Natural killer cell (primary cell): ENCODE results near the gene KXD1. TPM values are rescaled to one million over a fixed set of nuclear protein-coding genes. Genes with fewer than 3 reads are reported as not detected.
A peak's percentile ranks its signal among the peaks of the same experiment; 100 is the strongest.

Source experiments
- ATAC-seq, 3 donors: fragments of 150-1000 bp in 2 of 3; fragments of 200-7000 bp in 1 of 3; cut with Tn5 transposase; 1 replicate in 1 of 3; 2 replicates in 2 of 3; pipeline ENCODE4 v1.10.0; 2021; ENCODE audit warnings: mild to moderate bottlenecking in 2 of 3, moderate library complexity in 2 of 3
- DNase-seq, 2 donors: peaks; one replicate each; pipeline versions ENCODE4 v3.0.0 to v3.0.0-alpha.2; 2013 to 2021; ENCODE audit warnings: mixed read lengths in 1 of 2
- H3K27ac ChIP-seq: one replicate; pipeline ENCODE4 v1.5.1; 2013; ENCODE audit warnings: mild to moderate bottlenecking, low read length
- H3K27me3 ChIP-seq: one replicate; pipeline ENCODE4 v1.6.1; 2013; ENCODE audit warnings: low read length; ENCODE audit not compliant: control insufficient read depth, insufficient read depth
- H3K36me3 ChIP-seq: one replicate; pipeline ENCODE4 v1.6.1; 2013; ENCODE audit warnings: low read length; ENCODE audit not compliant: control insufficient read depth, insufficient read depth
- H3K4me1 ChIP-seq: one replicate; pipeline ENCODE4 v1.6.1; 2013; ENCODE audit warnings: low read length; ENCODE audit not compliant: control insufficient read depth, insufficient read depth
- H3K4me3 ChIP-seq: one replicate; pipeline ENCODE4 v1.5.1; 2013; ENCODE audit warnings: low read length
- H3K9me3 ChIP-seq: one replicate; pipeline ENCODE4 v1.6.1; 2013; ENCODE audit warnings: low read length; ENCODE audit not compliant: control insufficient read depth, insufficient read depth
- H3K27ac Mint-ChIP-seq, 2 donors: one replicate each; pipeline ENCODE4 v1.8.0; 2022; ENCODE audit warnings: mild to moderate bottlenecking in 2 of 2, mixed read lengths in 2 of 2, moderate library complexity in 1 of 2
- H3K27me3 Mint-ChIP-seq, 2 donors: one replicate each; pipeline ENCODE4 v1.8.0; 2022; ENCODE audit warnings: low read depth in 2 of 2, mixed read lengths in 2 of 2
- H3K36me3 Mint-ChIP-seq: one replicate; pipeline ENCODE4 v1.8.0; 2022; ENCODE audit warnings: mixed read lengths
- H3K4me1 Mint-ChIP-seq, 2 donors: one replicate each; pipeline ENCODE4 v1.8.0; 2022; ENCODE audit warnings: mixed read lengths in 2 of 2
- H3K4me3 Mint-ChIP-seq: one replicate; pipeline ENCODE4 v1.8.0; 2022; ENCODE audit warnings: mild to moderate bottlenecking, moderate library complexity, mixed read lengths
- H3K9me3 Mint-ChIP-seq, 2 donors: one replicate each; pipeline ENCODE4 v1.8.0; 2022; ENCODE audit warnings: mixed read lengths in 2 of 2
- CTCF ChIP-seq: fragments of 200-600 bp; IDR thresholded peaks from one replicate; pipeline ENCODE4 v1.8.0; 2022; ENCODE audit warnings: antibody characterized with exemption
- WGBS: methylation state at CpG from one replicate; pipeline ENCODE4 v1.1.7; 2013; ENCODE audit warnings: missing lambda C conversion rate; ENCODE audit not compliant: insufficient coverage; 5-methylcytosine and 5-hydroxymethylcytosine counted together
- intact Hi-C: fragments of 100-400 bp; cut with micrococcal nuclease; formaldehyde crosslinking; loops from one replicate; pipeline ENCODE4 v1.14.2; 2022
- total RNA-seq, 4 donors: library from RNA; stranded (reverse); fragments of 120-200 nt in 1 of 4; gene quantifications; one replicate each; pipeline versions ENCODE4 v1.2.3 to v1.2.4, GENCODE V29; 2013 to 2022

KXD1 gene
- total RNA-seq, 3 donors from 2014 or later (not counting 1 experiment from before 2014, with no cell fraction given), result 83.2 to 88.8 (median 86.9) TPM

GRCh38 chr19:18612051-18612771, 54.5 kb downstream of the KXD1 start:
- H3K4me3 Mint-ChIP-seq, result peak overlapping the region; percentile 57
- H3K27me3 ChIP-seq, result peaks cover 56% of the 10 kb centered on the region
- no peak overlapping the region for H3K27ac Mint-ChIP-seq
- DNase-seq, result peak in 1 of 2 donors; percentile 34
- peaks cover 41 to 63% of the 10 kb centered on the region in 2 donors for H3K27me3 Mint-ChIP-seq
- H3K4me3 ChIP-seq, result peak overlapping the region; percentile 12
- peaks cover 31% of the 10 kb centered on the region for H3K4me1 ChIP-seq
- peak in 2 of 3 donors; percentile 10 to 11 for ATAC-seq
- H3K9me3 ChIP-seq, result no peaks in the 10 kb centered on the region
- intact Hi-C loops, result no loop called here
- H3K36me3 ChIP-seq, result no peaks in the 10 kb centered on the region
- H3K9me3 Mint-ChIP-seq, result no peaks in the 10 kb centered on the region
- H3K27ac ChIP-seq, result no peak overlapping the region
- WGBS, result 3% methylated on average over 25 of the region's 30 CpGs
- no peaks in the 10 kb centered on the region for H3K36me3 Mint-ChIP-seq
- TF ChIP-seq CTCF, result no peak
- peaks cover 4 to 28% of the 10 kb centered on the region in 2 donors for H3K4me1 Mint-ChIP-seq

- H3K27me3 Mint-ChIP-seq, result peaks cover 37 to 60% of the 10 kb centered on the region in 2 donors
- intact Hi-C loops, result no loop called here
- peak within 1 kb of the TSS; percentile 57 for H3K4me3 Mint-ChIP-seq
- no peaks in the 10 kb centered on the region for H3K36me3 ChIP-seq
- no peaks in the 10 kb centered on the region for H3K9me3 ChIP-seq
- no peaks in the 10 kb centered on the region for H3K36me3 Mint-ChIP-seq
- H3K9me3 Mint-ChIP-seq, result no peaks in the 10 kb centered on the region
- no peak within 1 kb of the TSS for H3K27ac Mint-ChIP-seq
- H3K4me3 ChIP-seq, result peak within 1 kb of the TSS; percentile 12
- H3K4me1 Mint-ChIP-seq, result peaks cover 4 to 23% of the 10 kb centered on the region in 2 donors
- DNase-seq (peak; percentile 42 to 73), ATAC-seq (peak; percentile 48 to 83 (median 76))
- no peak for TF ChIP-seq CTCF
- WGBS, result 2% methylated on average over 70 of the region's 70 CpGs
- peaks cover 23% of the 10 kb centered on the region for H3K4me1 ChIP-seq
- H3K27ac ChIP-seq, result no peak within 1 kb of the TSS
- peaks cover 52% of the 10 kb centered on the region for H3K27me3 ChIP-seq
Observed at GRCh38 chr19:18612772-18613588, 55.3 kb downstream of the KXD1 start, which contains the start of gene TMEM59L. TMEM59L (plus strand) TSS chr19:18612870; CDS start chr19:18612959, 89 bp downstream.

GRCh38 chr19:18613589-18614234, 56.0 kb downstream of the KXD1 start:
- no peaks in the 10 kb centered on the region for H3K9me3 Mint-ChIP-seq
- intact Hi-C loops, result no loop called here

More at GRCh38 chr19:18613589-18614234, 56.0 kb downstream of the KXD1 start:
- H3K9me3 ChIP-seq, result no peaks in the 10 kb centered on the region
- DNase-seq (no peak), ATAC-seq (no peak)
- H3K4me3 Mint-ChIP-seq, result peak overlapping the region; percentile 31
- peaks cover 4 to 23% of the 10 kb centered on the region in 2 donors for H3K4me1 Mint-ChIP-seq
- H3K27ac ChIP-seq, result no peak overlapping the region
- peaks cover 22% of the 10 kb centered on the region for H3K4me1 ChIP-seq
- no peaks in the 10 kb centered on the region for H3K36me3 Mint-ChIP-seq
- peaks cover 30 to 54% of the 10 kb centered on the region in 2 donors for H3K27me3 Mint-ChIP-seq
- H3K27me3 ChIP-seq, result peaks cover 46% of the 10 kb centered on the region
- WGBS, result 36% methylated on average over 23 of the region's 23 CpGs
- no peaks in the 10 kb centered on the region for H3K36me3 ChIP-seq
- no peak overlapping the region for H3K4me3 ChIP-seq
- no peak for TF ChIP-seq CTCF
- no peak overlapping the region for H3K27ac Mint-ChIP-seq
